ENCODE results near the gene FLRT1.

Gene FLRT1

DNA sequence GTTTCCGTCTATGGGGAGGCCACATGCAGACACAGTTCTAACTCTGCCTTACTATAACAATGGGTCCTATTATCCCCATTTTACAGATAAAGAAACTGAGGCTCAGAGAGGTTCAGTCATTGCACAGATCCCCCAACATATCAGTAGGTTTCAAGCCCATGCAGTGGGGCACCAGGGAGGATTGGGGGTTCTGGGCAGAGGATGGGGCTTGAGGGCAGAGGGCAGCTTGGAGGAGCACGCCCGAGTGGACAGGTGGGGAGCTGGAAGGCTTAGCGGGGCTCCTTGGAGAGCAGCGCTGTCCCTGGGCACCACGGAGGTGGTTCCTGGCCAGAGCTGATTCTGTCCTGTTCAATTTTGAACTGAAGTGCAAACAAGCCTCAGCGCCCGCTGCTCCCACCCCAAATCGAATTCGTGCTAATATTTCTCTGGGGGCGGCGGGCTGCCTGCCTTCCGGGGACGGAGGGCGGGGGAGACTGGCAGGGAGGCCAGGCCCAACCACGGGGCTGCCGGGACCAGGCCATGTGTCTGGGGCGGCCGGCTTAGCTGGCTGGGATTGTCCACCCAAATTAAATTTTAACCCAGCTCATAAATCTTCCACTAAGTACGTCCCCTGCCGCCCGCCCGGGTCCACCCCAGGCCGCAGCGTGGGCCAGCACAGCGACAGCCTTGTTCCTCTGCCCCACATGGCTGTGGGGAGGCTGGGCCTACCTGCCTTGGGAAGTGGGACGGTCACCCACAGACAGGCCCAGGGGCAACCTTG lies 49.4 kb downstream of the FLRT1 start:
- no peak for DNase-seq (ENCODE audit: low read depth in 1 of 2, low spot score in 1 of 2)
- TF ChIP-seq GABPA (IDR thresholded peaks at IDR 0.05; ENCODE audit: low read depth) (no peak), SPI1 (IDR thresholded peaks at IDR 0.05; ENCODE audit: borderline replicate concordance, low read depth) (no peak), POLR2AphosphoS5 (IDR thresholded peaks at IDR 0.05; ENCODE audit: low read depth) (no peak)
- TF ChIP-seq, protein P1, sequence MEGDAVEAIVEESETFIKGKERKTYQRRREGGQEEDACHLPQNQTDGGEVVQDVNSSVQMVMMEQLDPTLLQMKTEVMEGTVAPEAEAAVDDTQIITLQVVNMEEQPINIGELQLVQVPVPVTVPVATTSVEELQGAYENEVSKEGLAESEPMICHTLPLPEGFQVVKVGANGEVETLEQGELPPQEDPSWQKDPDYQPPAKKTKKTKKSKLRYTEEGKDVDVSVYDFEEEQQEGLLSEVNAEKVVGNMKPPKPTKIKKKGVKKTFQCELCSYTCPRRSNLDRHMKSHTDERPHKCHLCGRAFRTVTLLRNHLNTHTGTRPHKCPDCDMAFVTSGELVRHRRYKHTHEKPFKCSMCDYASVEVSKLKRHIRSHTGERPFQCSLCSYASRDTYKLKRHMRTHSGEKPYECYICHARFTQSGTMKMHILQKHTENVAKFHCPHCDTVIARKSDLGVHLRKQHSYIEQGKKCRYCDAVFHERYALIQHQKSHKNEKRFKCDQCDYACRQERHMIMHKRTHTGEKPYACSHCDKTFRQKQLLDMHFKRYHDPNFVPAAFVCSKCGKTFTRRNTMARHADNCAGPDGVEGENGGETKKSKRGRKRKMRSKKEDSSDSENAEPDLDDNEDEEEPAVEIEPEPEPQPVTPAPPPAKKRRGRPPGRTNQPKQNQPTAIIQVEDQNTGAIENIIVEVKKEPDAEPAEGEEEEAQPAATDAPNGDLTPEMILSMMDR (IDR thresholded peaks at IDR 0.05; ENCODE audit: insufficient read depth, low read length), result no peak
- TF ChIP-seq, protein P2, sequence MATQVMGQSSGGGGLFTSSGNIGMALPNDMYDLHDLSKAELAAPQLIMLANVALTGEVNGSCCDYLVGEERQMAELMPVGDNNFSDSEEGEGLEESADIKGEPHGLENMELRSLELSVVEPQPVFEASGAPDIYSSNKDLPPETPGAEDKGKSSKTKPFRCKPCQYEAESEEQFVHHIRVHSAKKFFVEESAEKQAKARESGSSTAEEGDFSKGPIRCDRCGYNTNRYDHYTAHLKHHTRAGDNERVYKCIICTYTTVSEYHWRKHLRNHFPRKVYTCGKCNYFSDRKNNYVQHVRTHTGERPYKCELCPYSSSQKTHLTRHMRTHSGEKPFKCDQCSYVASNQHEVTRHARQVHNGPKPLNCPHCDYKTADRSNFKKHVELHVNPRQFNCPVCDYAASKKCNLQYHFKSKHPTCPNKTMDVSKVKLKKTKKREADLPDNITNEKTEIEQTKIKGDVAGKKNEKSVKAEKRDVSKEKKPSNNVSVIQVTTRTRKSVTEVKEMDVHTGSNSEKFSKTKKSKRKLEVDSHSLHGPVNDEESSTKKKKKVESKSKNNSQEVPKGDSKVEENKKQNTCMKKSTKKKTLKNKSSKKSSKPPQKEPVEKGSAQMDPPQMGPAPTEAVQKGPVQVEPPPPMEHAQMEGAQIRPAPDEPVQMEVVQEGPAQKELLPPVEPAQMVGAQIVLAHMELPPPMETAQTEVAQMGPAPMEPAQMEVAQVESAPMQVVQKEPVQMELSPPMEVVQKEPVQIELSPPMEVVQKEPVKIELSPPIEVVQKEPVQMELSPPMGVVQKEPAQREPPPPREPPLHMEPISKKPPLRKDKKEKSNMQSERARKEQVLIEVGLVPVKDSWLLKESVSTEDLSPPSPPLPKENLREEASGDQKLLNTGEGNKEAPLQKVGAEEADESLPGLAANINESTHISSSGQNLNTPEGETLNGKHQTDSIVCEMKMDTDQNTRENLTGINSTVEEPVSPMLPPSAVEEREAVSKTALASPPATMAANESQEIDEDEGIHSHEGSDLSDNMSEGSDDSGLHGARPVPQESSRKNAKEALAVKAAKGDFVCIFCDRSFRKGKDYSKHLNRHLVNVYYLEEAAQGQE (IDR thresholded peaks at IDR 0.05; ENCODE audit: insufficient replicate concordance, low read depth), result no peak
- Histone ChIP-seq H3K27ac (replicated peaks) (no peak overlapping the region), H3K4me3 (replicated peaks; ENCODE audit: insufficient read depth, low read length) (no peak overlapping the region), H3K27me3 (ENCODE audit: insufficient read depth, poor library complexity, severe bottlenecking) (no peaks in the 10 kb centered on the region)
